Muscle layer of duodenum (tissue), 2 donors: ENCODE results near the gene NEK11.
"Not testable (repeated sequence)": the region's sequence is repeated elsewhere in the genome, so short reads cannot be mapped to it uniquely, and the experiment has no call there.

Experiments used
- H3K27ac ChIP-seq: one replicate; pipeline ENCODE4 v1.7.0; 2013; ENCODE audit warnings: mild to moderate bottlenecking, low read length
- H3K27me3 ChIP-seq: one replicate; pipeline ENCODE4 v1.7.0; 2013; ENCODE audit warnings: low read depth, mild to moderate bottlenecking, control low read depth, low read length
- H3K36me3 ChIP-seq, 2 donors: one replicate each; pipeline ENCODE4 v1.7.0; 2013; ENCODE audit warnings: low read length in 2 of 2, control low read depth in 1 of 2, mild to moderate bottlenecking in 1 of 2; ENCODE audit not compliant: insufficient read depth in 2 of 2, control insufficient read depth in 1 of 2
- H3K4me1 ChIP-seq, 2 donors: one replicate each; pipeline ENCODE4 v1.7.0; 2013; ENCODE audit warnings: low read length in 2 of 2, mild to moderate bottlenecking in 2 of 2, control low read depth in 1 of 2, moderate library complexity in 1 of 2; ENCODE audit not compliant: insufficient read depth in 2 of 2, control insufficient read depth in 1 of 2
- H3K4me3 ChIP-seq, 2 donors: one replicate each; pipeline ENCODE4 v1.7.0; 2013; ENCODE audit warnings: low read length in 2 of 2, low read depth in 1 of 2, mild to moderate bottlenecking in 1 of 2
- H3K9me3 ChIP-seq, 2 donors: one replicate each; pipeline ENCODE4 v1.7.0; 2013; ENCODE audit warnings: low read length in 2 of 2, control low read depth in 1 of 2, mild to moderate bottlenecking in 1 of 2; ENCODE audit not compliant: control insufficient read depth in 1 of 2
- donor health status: healthy.

The NEK11 gene

GRCh38 chr3:131314318-131314717 is 287.6 kb downstream of the NEK11 start:
- H3K27me3 ChIP-seq = no peaks in the 10 kb centered on the region
- no peaks in the 10 kb centered on the region for H3K4me1 ChIP-seq
- H3K27ac ChIP-seq = no peak overlapping the region
- peaks cover 0 to 4% of the 10 kb centered on the region in 2 donors for H3K36me3 ChIP-seq
- H3K9me3 ChIP-seq = no peaks in the 10 kb centered on the region
- H3K4me3 ChIP-seq = no peak overlapping the region

- H3K4me1 ChIP-seq = no peaks in the 10 kb centered on the region
- no peak overlapping the region for H3K27ac ChIP-seq
- H3K27me3 ChIP-seq = no peaks in the 10 kb centered on the region
- H3K36me3 ChIP-seq = peaks cover 0 to 4% of the 10 kb centered on the region in 2 donors
- H3K9me3 ChIP-seq = no peaks in the 10 kb centered on the region
- H3K4me3 ChIP-seq = no peak overlapping the region
These were observed 288.5 kb downstream of the NEK11 start for GRCh38 chr3:131315162-131315561.

GRCh38 chr3:131317667-131318066 is 291.0 kb downstream of the NEK11 start:
- H3K27me3 ChIP-seq = no peaks in the 10 kb centered on the region
- H3K4me1 ChIP-seq = no peaks in the 10 kb centered on the region
- no peak overlapping the region for H3K27ac ChIP-seq
- peaks cover 0 to 4% of the 10 kb centered on the region in 2 donors for H3K36me3 ChIP-seq
- no peak overlapping the region for H3K4me3 ChIP-seq
- no peaks in the 10 kb centered on the region for H3K9me3 ChIP-seq

GRCh38 chr3:131323014-131323413 is 296.3 kb downstream of the NEK11 start:
- H3K4me3 ChIP-seq = no peak overlapping the region
- H3K4me1 ChIP-seq = no peaks in the 10 kb centered on the region

GRCh38 chr3:131323792-131324191 is 297.1 kb downstream of the NEK11 start:
- H3K4me1 ChIP-seq = no peaks in the 10 kb centered on the region
- H3K36me3 ChIP-seq = no peaks in the 10 kb centered on the region
- H3K27ac ChIP-seq = no peak overlapping the region
- no peak overlapping the region for H3K4me3 ChIP-seq
- no peaks in the 10 kb centered on the region for H3K27me3 ChIP-seq
- H3K9me3 ChIP-seq = no peaks in the 10 kb centered on the region

More at GRCh38 chr3:131323014-131323413, 296.3 kb downstream of the NEK11 start:
- no peaks in the 10 kb centered on the region for H3K9me3 ChIP-seq
- H3K27ac ChIP-seq = no peak overlapping the region
- H3K36me3 ChIP-seq = no peaks in the 10 kb centered on the region
- no peaks in the 10 kb centered on the region for H3K27me3 ChIP-seq

GRCh38 chr3:131324923-131325322 is 298.2 kb downstream of the NEK11 start:
- no peak overlapping the region for H3K4me3 ChIP-seq
- H3K36me3 ChIP-seq = no peaks in the 10 kb centered on the region
- no peaks in the 10 kb centered on the region for H3K9me3 ChIP-seq
- H3K27ac ChIP-seq = no peak overlapping the region
- H3K27me3 ChIP-seq = no peaks in the 10 kb centered on the region
- H3K4me1 ChIP-seq = no peaks in the 10 kb centered on the region

GRCh38 chr3:131326307-131326706 is 299.6 kb downstream of the NEK11 start:
- H3K36me3 ChIP-seq = no peaks in the 10 kb centered on the region
- H3K4me1 ChIP-seq = no peaks in the 10 kb centered on the region
- no peak overlapping the region for H3K27ac ChIP-seq
- H3K27me3 ChIP-seq = no peaks in the 10 kb centered on the region
- no peaks in the 10 kb centered on the region for H3K9me3 ChIP-seq
- no peak overlapping the region for H3K4me3 ChIP-seq

- H3K27me3 ChIP-seq = no peaks in the 10 kb centered on the region
- H3K4me1 ChIP-seq = no peaks in the 10 kb centered on the region
- H3K36me3 ChIP-seq = no peaks in the 10 kb centered on the region
- H3K4me3 ChIP-seq = no peak overlapping the region
- H3K9me3 ChIP-seq = no peaks in the 10 kb centered on the region
- H3K27ac ChIP-seq = no peak overlapping the region
These were observed 302.0 kb downstream of the NEK11 start for GRCh38 chr3:131328721-131329120.

- no peak overlapping the region for H3K4me3 ChIP-seq
- no peak overlapping the region for H3K27ac ChIP-seq
- H3K27me3 ChIP-seq = no peaks in the 10 kb centered on the region
- H3K4me1 ChIP-seq = no peaks in the 10 kb centered on the region
- no peaks in the 10 kb centered on the region for H3K36me3 ChIP-seq
- no peaks in the 10 kb centered on the region for H3K9me3 ChIP-seq
These were observed 303.1 kb downstream of the NEK11 start for GRCh38 chr3:131329774-131330173.

- H3K27me3 ChIP-seq, H3K4me1 ChIP-seq: not testable (repeated sequence)
These were observed 304.9 kb downstream of the NEK11 start for GRCh38 chr3:131331456-131332085.

GRCh38 chr3:131338948-131339640 is 312.4 kb downstream of the NEK11 start:
- no peak overlapping the region for H3K4me3 ChIP-seq
- peaks cover 0 to 12% of the 10 kb centered on the region in 2 donors for H3K9me3 ChIP-seq
- H3K4me1 ChIP-seq = no peaks in the 10 kb centered on the region
- no peak overlapping the region for H3K27ac ChIP-seq
- no peaks in the 10 kb centered on the region for H3K27me3 ChIP-seq
- H3K36me3 ChIP-seq = no peaks in the 10 kb centered on the region

More at GRCh38 chr3:131331456-131332085, 304.9 kb downstream of the NEK11 start:
- not testable (repeated sequence) for H3K9me3 ChIP-seq, H3K27ac ChIP-seq, H3K4me3 ChIP-seq, H3K36me3 ChIP-seq

GRCh38 chr3:131341761-131342160 is 315.1 kb downstream of the NEK11 start:
- no peak overlapping the region for H3K27ac ChIP-seq
- no peaks in the 10 kb centered on the region for H3K27me3 ChIP-seq
- no peaks in the 10 kb centered on the region for H3K36me3 ChIP-seq
- H3K4me3 ChIP-seq = no peak overlapping the region
- H3K9me3 ChIP-seq = peaks cover 0 to 14% of the 10 kb centered on the region in 2 donors
- H3K4me1 ChIP-seq = no peaks in the 10 kb centered on the region
